Measurements from ENCODE around the gene TMEM30A. TPM values are rescaled to one million over a fixed set of nuclear protein-coding genes. Genes with fewer than 3 reads are reported as not detected.

TMEM30A gene
- 95.0 TPM for polyA plus RNA-seq (2013, experiment 1 of 2)
- polyA plus RNA-seq (2013, experiment 2 of 2), result 101 TPM

GRCh38 chr6:75284632-75285282 lies at the start of gene TMEM30A:
TMEM30A (minus strand) TSS chr6:75284792; CDS start chr6:75284638, 154 bp downstream.
- Histone ChIP-seq H3K36me3 (ENCODE audit: control insufficient read depth, insufficient read depth, low read length) (no peaks in the 10 kb centered on the region), H3K9me3 (ENCODE audit: control insufficient read depth, low read length) (no peaks in the 10 kb centered on the region), H3K4me1 (ENCODE audit: control insufficient read depth, insufficient read depth, low read length, poor library complexity, severe bottlenecking) (peaks cover 7% of the 10 kb centered on the region), H3K4me3 (ENCODE audit: extremely low read depth, insufficient read depth, low read length, poor library complexity, severe bottlenecking) (peak within 1 kb of the TSS; percentile 92), H3K27ac (ENCODE audit: low read depth, low read length, severe bottlenecking) (peak within 1 kb of the TSS; percentile 78)
- WGBS, 2 experiments (ENCODE audit: insufficient coverage in 2 of 2), result 0% methylated on average over 35 to 45 of the region's 55 CpGs

GRCh38 chr6:75333676-75334200 lies 49.1 kb upstream of the TMEM30A start:
- H3K36me3 ChIP-seq (ENCODE audit: control insufficient read depth, insufficient read depth, low read length), result no peaks in the 10 kb centered on the region
- H3K4me1 ChIP-seq (ENCODE audit: control insufficient read depth, insufficient read depth, low read length, poor library complexity, severe bottlenecking), result peaks cover 14% of the 10 kb centered on the region
- H3K9me3 ChIP-seq (ENCODE audit: control insufficient read depth, low read length), result no peaks in the 10 kb centered on the region
- H3K27ac ChIP-seq (ENCODE audit: low read depth, low read length, severe bottlenecking), result peak overlapping the region; percentile 79
- no peak overlapping the region for H3K4me3 ChIP-seq (ENCODE audit: extremely low read depth, insufficient read depth, low read length, poor library complexity, severe bottlenecking)
- WGBS, 2 experiments (ENCODE audit: insufficient coverage in 2 of 2), result 18 to 40% methylated on average over 1 to 2 of the region's 2 CpGs

- H3K9me3 ChIP-seq (ENCODE audit: control insufficient read depth, low read length), result no peaks in the 10 kb centered on the region
- H3K36me3 ChIP-seq (ENCODE audit: control insufficient read depth, insufficient read depth, low read length), result no peaks in the 10 kb centered on the region
- H3K27ac ChIP-seq (ENCODE audit: low read depth, low read length, severe bottlenecking), result no peak overlapping the region
- H3K4me1 ChIP-seq (ENCODE audit: control insufficient read depth, insufficient read depth, low read length, poor library complexity, severe bottlenecking), result peaks cover 14% of the 10 kb centered on the region
- no CpG with 5 or more reads among the region's 2 CpGs for WGBS, 2 experiments (ENCODE audit: insufficient coverage in 2 of 2)
- H3K4me3 ChIP-seq (ENCODE audit: extremely low read depth, insufficient read depth, low read length, poor library complexity, severe bottlenecking), result no peak overlapping the region
These were observed 46.6 kb upstream of the TMEM30A start for GRCh38 chr6:75331151-75331550.

- Histone ChIP-seq H3K4me1 (ENCODE audit: control insufficient read depth, insufficient read depth, low read length, poor library complexity, severe bottlenecking) (peaks cover 7% of the 10 kb centered on the region), H3K9me3 (ENCODE audit: control insufficient read depth, low read length) (no peaks in the 10 kb centered on the region), H3K27ac (ENCODE audit: low read depth, low read length, severe bottlenecking) (no peak overlapping the region), H3K36me3 (ENCODE audit: control insufficient read depth, insufficient read depth, low read length) (no peaks in the 10 kb centered on the region), H3K4me3 (ENCODE audit: extremely low read depth, insufficient read depth, low read length, poor library complexity, severe bottlenecking) (no peak overlapping the region)
- 83% methylated on average over 1 of the region's 1 CpG; no CpG with 5 or more reads in 1 of the 2 experiments for WGBS, 2 experiments (ENCODE audit: insufficient coverage in 2 of 2)
These were observed 45.1 kb upstream of the TMEM30A start for GRCh38 chr6:75329703-75330102.

GRCh38 chr6:75327807-75328206 lies 43.2 kb upstream of the TMEM30A start:
- Histone ChIP-seq H3K4me3 (ENCODE audit: extremely low read depth, insufficient read depth, low read length, poor library complexity, severe bottlenecking) (no peak overlapping the region), H3K9me3 (ENCODE audit: control insufficient read depth, low read length) (no peaks in the 10 kb centered on the region), H3K36me3 (ENCODE audit: control insufficient read depth, insufficient read depth, low read length) (no peaks in the 10 kb centered on the region), H3K27ac (ENCODE audit: low read depth, low read length, severe bottlenecking) (no peak overlapping the region), H3K4me1 (ENCODE audit: control insufficient read depth, insufficient read depth, low read length, poor library complexity, severe bottlenecking) (no peaks in the 10 kb centered on the region)
- WGBS, 2 experiments (ENCODE audit: insufficient coverage in 2 of 2), result no CpG with 5 or more reads among the region's 1 CpG

GRCh38 chr6:75326557-75327258 lies 42.1 kb upstream of the TMEM30A start:
- 59 to 64% methylated on average over 2 of the region's 2 CpGs for WGBS, 2 experiments (ENCODE audit: insufficient coverage in 2 of 2)
- no peaks in the 10 kb centered on the region for H3K9me3 ChIP-seq (ENCODE audit: control insufficient read depth, low read length)
- no peaks in the 10 kb centered on the region for H3K4me1 ChIP-seq (ENCODE audit: control insufficient read depth, insufficient read depth, low read length, poor library complexity, severe bottlenecking)
- no peak overlapping the region for H3K27ac ChIP-seq (ENCODE audit: low read depth, low read length, severe bottlenecking)
- no peaks in the 10 kb centered on the region for H3K36me3 ChIP-seq (ENCODE audit: control insufficient read depth, insufficient read depth, low read length)
- no peak overlapping the region for H3K4me3 ChIP-seq (ENCODE audit: extremely low read depth, insufficient read depth, low read length, poor library complexity, severe bottlenecking)

- no peak overlapping the region for H3K4me3 ChIP-seq (ENCODE audit: extremely low read depth, insufficient read depth, low read length, poor library complexity, severe bottlenecking)
- peaks cover 17% of the 10 kb centered on the region for H3K4me1 ChIP-seq (ENCODE audit: control insufficient read depth, insufficient read depth, low read length, poor library complexity, severe bottlenecking)
- no peaks in the 10 kb centered on the region for H3K9me3 ChIP-seq (ENCODE audit: control insufficient read depth, low read length)
- H3K36me3 ChIP-seq (ENCODE audit: control insufficient read depth, insufficient read depth, low read length), result no peaks in the 10 kb centered on the region
- no peak overlapping the region for H3K27ac ChIP-seq (ENCODE audit: low read depth, low read length, severe bottlenecking)
- WGBS, 2 experiments (ENCODE audit: insufficient coverage in 2 of 2), result 33 to 46% methylated on average over 2 of the region's 2 CpGs
These were observed 34.3 kb upstream of the TMEM30A start for GRCh38 chr6:75318900-75319299.

GRCh38 chr6:75317503-75318206 lies 33.1 kb upstream of the TMEM30A start:
- H3K27ac ChIP-seq (ENCODE audit: low read depth, low read length, severe bottlenecking), result peak overlapping the region; percentile 96
- H3K36me3 ChIP-seq (ENCODE audit: control insufficient read depth, insufficient read depth, low read length), result no peaks in the 10 kb centered on the region
- 40 to 41% methylated on average over 4 of the region's 4 CpGs for WGBS, 2 experiments (ENCODE audit: insufficient coverage in 2 of 2)
- peaks cover 17% of the 10 kb centered on the region for H3K4me1 ChIP-seq (ENCODE audit: control insufficient read depth, insufficient read depth, low read length, poor library complexity, severe bottlenecking)
- no peaks in the 10 kb centered on the region for H3K9me3 ChIP-seq (ENCODE audit: control insufficient read depth, low read length)
- H3K4me3 ChIP-seq (ENCODE audit: extremely low read depth, insufficient read depth, low read length, poor library complexity, severe bottlenecking), result no peak overlapping the region

- no peaks in the 10 kb centered on the region for H3K36me3 ChIP-seq (ENCODE audit: control insufficient read depth, insufficient read depth, low read length)
- H3K4me3 ChIP-seq (ENCODE audit: extremely low read depth, insufficient read depth, low read length, poor library complexity, severe bottlenecking), result no peak overlapping the region
- H3K27ac ChIP-seq (ENCODE audit: low read depth, low read length, severe bottlenecking), result no peak overlapping the region
- H3K9me3 ChIP-seq (ENCODE audit: control insufficient read depth, low read length), result no peaks in the 10 kb centered on the region
- peaks cover 17% of the 10 kb centered on the region for H3K4me1 ChIP-seq (ENCODE audit: control insufficient read depth, insufficient read depth, low read length, poor library complexity, severe bottlenecking)
These were observed 31.4 kb upstream of the TMEM30A start for GRCh38 chr6:75315978-75316377.

GRCh38 chr6:75308250-75308988 lies 23.8 kb upstream of the TMEM30A start:
- WGBS, 2 experiments (ENCODE audit: insufficient coverage in 2 of 2), result 47 to 61% methylated on average over 5 to 9 of the region's 11 CpGs
- no peaks in the 10 kb centered on the region for H3K36me3 ChIP-seq (ENCODE audit: control insufficient read depth, insufficient read depth, low read length)
- H3K4me3 ChIP-seq (ENCODE audit: extremely low read depth, insufficient read depth, low read length, poor library complexity, severe bottlenecking), result no peak overlapping the region
- peaks cover 12% of the 10 kb centered on the region for H3K4me1 ChIP-seq (ENCODE audit: control insufficient read depth, insufficient read depth, low read length, poor library complexity, severe bottlenecking)
- no peaks in the 10 kb centered on the region for H3K9me3 ChIP-seq (ENCODE audit: control insufficient read depth, low read length)
- no peak overlapping the region for H3K27ac ChIP-seq (ENCODE audit: low read depth, low read length, severe bottlenecking)

Data from mesodermal cell (in vitro differentiated cells).